OCI-LY1 (cell line): ENCODE measurements around the gene TCIRG1.
"Not testable (repeated sequence)": the region's sequence is repeated elsewhere in the genome, so short reads cannot be mapped to it uniquely, and the experiment has no call there.

Experiments used
- EZH2 ChIP-seq: fragments of 200-600 bp; sonication (generic), shearing (Covaris generic); IDR thresholded peaks from 2 replicates; pipeline ENCODE4 v1.8.0; 2017; ENCODE audit warnings: borderline replicate concordance, mixed run types, mild to moderate bottlenecking, antibody characterized with exemption, low read length, moderate library complexity, mixed read lengths
- TF ChIP-seq, protein P1 (sequence below): fragments of 200-600 bp; sonication (generic), shearing (Covaris generic); IDR thresholded peaks from 2 replicates; pipeline ENCODE4 v1.5.1; 2017; ENCODE audit warnings: mild to moderate bottlenecking, antibody characterized with exemption, low read length, moderate library complexity, mixed read lengths

GRCh38 chr11:67990546-67991346, 48.1 kb upstream of the TCIRG1 start:
- not testable (repeated sequence) for TF ChIP-seq EZH2
- TF ChIP-seq, protein P1, sequence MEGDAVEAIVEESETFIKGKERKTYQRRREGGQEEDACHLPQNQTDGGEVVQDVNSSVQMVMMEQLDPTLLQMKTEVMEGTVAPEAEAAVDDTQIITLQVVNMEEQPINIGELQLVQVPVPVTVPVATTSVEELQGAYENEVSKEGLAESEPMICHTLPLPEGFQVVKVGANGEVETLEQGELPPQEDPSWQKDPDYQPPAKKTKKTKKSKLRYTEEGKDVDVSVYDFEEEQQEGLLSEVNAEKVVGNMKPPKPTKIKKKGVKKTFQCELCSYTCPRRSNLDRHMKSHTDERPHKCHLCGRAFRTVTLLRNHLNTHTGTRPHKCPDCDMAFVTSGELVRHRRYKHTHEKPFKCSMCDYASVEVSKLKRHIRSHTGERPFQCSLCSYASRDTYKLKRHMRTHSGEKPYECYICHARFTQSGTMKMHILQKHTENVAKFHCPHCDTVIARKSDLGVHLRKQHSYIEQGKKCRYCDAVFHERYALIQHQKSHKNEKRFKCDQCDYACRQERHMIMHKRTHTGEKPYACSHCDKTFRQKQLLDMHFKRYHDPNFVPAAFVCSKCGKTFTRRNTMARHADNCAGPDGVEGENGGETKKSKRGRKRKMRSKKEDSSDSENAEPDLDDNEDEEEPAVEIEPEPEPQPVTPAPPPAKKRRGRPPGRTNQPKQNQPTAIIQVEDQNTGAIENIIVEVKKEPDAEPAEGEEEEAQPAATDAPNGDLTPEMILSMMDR, result not testable (repeated sequence)
